HG02885 (cell line): Measurements from ENCODE around the gene SDCCAG8.
"Not testable (repeated sequence)": the region's sequence is repeated elsewhere in the genome, so short reads cannot be mapped to it uniquely, and the experiment has no call there.

Source experiments
- ATAC-seq: cut with Tn5 transposase; IDR thresholded peaks from one replicate; pipeline ENCODE4 v1.9.1; 2021; ENCODE audit warnings: mild to moderate bottlenecking; ENCODE audit not compliant: unreplicated experiment, poor library complexity

The SDCCAG8 gene

DNA sequence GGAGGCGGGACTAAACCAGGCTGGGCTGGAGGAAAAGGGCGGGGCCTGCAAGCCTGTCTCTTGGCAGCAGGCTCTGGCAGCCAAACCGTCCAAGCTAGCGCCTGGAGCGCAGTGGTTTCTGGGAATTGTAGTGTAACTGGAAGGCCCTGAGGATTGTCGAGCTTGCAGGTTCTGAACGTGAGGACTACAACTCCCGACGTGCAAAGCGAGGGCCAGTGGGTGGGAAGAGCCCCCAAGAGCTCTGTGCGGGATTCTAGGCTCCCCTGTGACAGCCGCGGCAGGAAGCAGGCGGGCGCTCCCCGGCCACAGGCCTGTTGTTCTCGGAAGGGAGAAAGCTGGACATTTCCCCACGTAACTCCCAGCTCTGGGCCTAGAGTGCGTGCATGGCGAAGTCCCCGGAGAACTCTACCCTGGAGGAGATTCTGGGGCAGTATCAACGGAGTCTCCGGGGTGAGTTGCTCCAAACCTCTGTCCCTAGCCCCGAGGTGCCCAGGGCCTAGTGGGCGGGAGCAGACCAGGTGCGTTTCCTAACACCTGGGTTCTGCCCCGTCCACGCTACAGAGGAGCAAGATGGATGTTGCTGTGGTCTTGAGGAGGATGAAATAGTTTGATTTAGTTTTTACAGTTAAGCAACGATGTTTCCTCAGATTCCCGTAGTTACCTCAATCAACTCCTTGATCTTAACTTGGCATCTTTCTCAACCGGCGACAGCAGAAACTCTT, at the start of gene SDCCAG8:
TSS of gene SDCCAG8 (plus strand) at position 251 of the 722 bp plus-strand sequence. CDS start at position 384, 133 bp downstream.
- peak; percentile 70 for ATAC-seq

DNA sequence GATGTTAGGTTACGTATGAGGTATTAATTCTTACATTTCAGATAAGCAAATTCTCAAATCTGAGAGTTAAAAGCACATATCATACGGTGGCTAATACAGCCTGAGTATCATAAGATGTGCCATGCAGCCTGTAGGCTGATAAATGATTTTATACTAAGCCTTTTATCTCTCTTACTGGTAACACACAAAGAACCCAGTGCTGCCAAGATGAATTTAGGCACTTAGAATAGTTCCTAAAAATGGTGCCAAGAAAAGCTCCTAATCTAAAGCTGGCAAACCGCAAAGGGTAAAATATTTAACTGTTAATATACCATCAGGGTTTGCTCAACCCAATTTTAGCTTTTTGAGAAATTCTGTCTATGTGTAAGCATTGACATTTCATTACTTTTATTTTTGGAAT, 43.9 kb upstream of the SDCCAG8 start:
- not testable (repeated sequence) for ATAC-seq

DNA sequence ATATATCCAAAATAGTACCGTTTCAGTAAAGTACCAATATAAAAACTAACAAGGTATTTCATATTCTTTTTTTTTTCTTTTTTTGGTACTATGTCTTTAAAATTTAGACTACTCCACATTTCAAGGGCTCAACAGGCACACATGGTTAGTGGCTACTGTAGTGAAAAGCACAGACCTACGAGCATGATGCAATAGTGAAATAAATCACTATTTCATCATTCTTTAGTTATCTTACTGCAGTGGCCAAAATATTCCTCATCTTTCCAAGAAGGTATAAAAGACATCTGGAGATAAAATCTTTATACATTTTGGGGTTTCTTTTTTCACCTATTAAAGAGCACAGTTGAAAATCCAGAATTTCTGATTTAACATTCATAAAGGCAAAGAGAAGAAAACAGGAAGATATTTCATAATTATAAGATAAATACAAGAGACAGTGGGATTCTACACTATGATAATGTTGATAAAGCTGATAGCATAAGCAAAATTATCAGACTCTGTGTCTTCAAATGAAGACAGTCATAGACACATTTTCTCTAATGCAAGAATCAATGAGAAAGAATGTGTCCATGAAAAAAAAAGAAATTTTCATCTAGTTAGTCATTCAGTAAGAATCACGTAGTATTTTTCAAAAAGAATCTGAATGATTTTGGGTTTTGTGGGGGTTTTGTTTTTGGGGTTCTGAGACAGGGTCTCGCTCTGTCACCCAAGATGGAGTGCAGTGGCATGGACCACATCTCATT, 42.6 kb upstream of the SDCCAG8 start:
- no peak for ATAC-seq

DNA sequence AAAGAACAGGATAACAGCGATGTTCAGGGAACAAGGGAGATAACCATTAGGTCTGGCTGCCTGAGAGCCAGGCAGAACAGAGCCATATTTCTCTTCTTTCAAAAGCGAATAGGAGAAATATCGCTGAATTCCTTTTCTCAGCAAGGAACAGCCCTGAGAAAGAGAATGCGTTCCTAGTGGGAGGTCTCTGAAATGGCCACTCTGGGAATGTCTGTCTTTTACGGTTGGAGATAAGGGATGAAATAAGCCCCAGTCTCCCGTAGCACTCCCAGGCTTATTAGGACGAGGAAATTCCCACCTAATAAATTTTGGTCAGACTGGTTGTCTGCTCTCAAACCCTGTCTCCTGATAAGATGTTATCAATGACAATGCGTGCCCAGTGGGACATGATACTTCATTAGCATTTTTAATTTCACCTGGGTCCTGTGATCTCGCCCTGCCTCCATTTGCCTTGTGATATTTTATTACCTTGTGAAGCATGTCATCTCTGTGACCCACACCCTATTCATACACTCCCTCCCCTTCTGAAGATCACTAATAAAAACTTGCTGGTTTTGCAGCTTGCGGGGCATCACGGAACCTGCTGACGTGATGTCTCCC, 40.5 kb upstream of the SDCCAG8 start:
- not testable (repeated sequence) for ATAC-seq

DNA sequence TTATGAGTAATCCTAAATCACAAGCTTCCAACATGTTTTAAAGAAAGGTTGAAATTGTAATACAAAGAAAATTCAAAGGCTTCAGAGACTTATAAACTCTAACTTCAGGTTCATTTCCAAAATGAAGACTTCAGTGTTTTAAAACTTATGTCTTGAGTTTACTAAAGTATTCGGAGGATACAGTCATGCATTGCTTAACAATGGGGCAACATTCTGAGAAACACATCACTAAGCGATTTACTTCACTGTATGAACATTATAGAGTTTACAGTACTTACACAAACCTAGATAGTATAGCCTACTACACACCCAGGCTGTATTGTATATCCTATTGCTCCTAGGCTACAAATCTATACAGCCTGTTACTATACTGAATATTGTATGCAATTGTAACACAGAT, 39.1 kb upstream of the SDCCAG8 start:
- no peak for ATAC-seq

DNA sequence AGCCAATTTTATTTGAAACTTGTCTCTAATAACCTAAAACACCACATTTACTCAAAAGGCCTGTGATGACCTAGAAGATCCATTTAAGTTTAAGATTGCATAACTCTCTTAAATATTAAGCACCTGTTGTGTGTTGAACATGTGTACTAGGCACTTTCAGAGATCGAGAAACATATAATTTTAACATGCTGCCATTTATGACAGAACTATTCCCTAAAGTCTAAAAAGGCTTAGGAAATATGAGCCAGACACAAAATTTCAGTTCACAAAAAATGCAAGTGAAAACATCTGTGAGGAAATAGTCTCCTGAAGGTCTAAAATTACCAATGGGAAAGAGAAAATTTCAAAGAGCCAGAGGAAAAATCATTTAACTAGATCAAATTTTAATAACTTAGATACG, 38.5 kb upstream of the SDCCAG8 start:
- ATAC-seq, result no peak

DNA sequence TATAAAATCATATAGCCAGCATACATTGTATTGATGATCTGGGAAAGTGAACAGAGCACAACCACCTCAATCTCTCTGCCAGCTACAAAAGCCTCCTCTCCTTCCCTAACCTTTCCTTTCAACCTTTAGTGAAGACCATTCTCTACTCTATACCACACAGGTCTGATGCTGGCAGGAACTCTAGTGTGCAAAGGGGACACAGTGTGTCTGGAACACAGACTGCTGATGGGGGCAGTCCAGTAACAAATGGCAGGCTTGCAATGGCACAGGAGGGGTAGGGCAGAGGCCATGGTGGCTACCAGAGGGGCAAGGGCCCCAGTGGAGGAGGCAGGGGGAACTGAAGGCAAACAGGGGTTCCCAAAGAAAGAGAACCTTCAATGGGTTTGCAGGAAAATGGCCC, 37.8 kb upstream of the SDCCAG8 start:
- ATAC-seq, result no peak

DNA sequence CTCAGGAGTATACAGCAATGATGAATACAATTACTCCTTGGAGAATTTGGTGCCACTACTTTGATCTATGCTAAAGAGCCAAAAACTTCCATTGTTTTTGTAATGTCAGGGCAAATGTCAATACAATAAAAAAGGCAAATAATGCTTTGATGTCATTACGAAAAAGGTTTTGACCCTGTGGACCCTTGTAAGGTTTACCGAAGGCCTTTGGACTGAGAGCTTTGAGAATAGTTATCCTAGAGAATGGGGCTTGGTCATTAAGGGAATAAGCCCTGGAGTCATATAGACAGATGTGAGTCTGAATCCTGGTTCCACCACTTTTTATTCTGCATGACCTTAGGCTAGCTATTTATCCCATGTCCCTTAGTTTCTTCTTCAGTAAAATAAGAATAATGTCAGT, 28.2 kb upstream of the SDCCAG8 start:
- ATAC-seq, result no peak

DNA sequence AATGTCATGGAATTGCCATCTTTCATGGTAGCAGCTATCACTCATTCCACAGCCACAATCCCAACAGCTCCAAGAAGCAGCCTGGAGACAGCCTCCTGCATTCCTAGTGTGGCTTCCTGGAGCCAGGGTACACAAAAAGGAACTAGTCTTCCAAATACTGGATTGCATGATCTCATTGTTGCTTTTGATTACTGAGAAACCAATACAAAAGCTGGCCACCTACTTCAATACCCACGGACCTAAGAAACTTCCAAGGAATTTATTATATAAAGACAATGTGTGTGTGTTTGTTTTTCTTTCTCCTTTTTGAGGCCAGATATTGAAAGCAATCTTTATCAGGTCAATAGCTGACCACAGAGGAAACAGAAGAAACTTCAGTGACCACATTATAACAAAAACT, 26.3 kb upstream of the SDCCAG8 start:
- no peak for ATAC-seq

DNA sequence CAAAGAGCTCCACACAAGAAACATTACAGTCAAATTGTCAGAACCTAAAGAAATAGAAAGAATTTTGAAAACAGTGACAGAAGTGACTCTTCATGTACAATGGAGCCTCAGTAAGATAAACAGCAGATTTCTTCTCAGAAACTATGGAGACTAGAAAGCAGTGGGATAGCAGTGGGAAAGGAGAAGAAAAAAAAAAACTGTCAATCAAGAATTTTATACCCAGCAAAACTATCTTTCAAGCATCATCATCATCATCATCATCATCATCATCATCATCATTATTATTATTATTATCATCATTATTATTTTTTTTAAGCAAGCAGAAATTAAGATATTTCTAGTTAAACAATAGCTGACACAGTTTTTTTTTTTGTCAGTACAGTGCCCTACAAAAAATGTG, 24.9 kb upstream of the SDCCAG8 start:
- ATAC-seq, result no peak

DNA sequence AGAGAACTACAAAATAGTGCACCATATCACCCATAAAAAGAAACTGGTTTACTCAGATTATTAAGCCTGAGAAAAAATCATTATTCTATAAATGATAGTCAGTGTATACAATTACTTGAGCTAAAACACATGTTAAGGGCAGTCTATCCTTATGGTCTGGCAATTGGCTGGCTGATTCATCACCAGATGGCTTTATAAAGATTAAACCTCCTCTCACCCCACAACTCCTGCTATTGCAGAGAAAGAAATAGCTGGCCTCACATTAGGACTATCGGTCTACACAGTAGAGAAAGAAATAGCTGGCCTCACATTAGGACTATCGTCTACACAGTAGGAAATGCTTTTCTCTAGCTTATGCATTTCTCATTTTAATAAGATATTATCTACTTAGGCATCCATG, 21.9 kb upstream of the SDCCAG8 start:
- no peak for ATAC-seq

DNA sequence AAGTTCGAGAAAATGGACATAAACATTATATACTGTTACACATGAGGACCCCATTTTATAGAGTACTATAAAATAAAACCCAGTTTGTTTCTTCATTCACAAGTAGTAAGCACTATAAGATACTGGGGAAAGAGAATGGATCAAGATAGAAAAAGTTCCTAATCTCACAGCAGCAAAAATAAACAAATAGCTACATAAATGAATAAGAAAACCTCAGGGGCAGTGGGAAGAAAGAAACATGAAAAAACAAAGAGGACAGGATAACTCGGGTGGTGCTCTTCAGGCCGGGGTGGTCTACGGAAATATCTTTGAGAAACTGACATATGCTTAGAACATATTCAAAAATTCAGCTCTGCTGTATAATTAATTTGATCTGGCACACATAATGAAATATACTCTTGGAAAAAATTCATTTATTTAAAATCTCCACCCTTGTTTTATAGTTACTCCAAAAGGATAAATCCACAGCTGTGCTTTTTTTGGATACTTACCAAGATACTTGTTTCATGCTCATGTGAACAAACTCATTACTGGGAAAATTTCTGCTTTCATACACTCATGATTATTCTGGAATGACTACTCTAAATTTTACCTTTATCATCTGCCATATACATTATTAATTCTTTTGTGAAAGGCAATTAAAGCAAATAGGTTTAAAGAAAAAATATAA, 20.7 kb upstream of the SDCCAG8 start:
- ATAC-seq, result no peak

DNA sequence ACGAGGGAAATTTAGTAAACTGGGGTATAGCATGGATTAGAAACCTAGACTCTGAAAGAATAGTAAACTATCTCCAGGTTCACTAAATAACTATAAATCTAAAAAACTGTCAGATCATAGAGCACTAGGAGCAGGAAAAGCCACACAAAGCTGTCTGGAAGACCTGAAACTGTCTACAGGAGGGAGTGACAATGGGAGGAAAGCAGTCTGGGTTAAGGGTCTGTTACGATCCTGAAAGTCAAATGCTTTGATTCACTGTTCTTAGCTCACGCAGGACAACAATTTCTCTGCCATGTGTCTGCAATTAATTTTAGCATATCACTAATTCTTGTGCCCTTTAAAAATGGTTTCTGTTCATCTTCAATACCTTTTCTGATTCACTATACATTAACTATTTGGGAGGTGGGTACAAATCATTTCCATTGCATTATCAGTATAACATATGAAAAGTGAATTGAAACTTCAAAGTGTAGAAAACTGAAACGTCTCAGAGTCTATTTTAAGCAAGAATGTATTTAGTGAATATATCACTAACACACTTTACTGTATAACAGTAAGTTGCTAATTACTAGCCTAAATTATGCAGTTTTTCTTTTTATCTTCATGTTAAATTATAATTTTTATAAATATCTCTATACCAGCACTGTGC, 19.1 kb upstream of the SDCCAG8 start:
- ATAC-seq, result no peak

DNA sequence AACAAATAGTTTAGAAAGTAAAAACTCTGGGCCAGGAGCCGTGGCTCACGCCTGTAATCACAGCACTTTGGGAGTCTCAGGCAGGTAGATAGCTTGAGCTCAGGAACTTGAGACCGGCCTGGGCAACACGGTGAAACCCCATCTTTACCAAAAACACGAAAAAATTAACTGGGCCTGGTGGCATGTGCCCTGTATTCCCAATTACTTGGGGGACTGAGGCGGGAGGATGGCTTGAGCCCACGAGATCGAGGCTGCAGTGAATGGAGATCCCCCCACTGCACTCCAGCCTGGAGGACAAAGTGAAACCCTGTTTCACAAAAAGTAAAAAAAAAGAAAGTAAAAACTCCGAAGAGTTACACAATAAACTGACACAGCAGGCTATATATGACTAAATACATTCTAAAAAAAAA, 11.4 kb upstream of the SDCCAG8 start:
- ATAC-seq, result peak; percentile 58

DNA sequence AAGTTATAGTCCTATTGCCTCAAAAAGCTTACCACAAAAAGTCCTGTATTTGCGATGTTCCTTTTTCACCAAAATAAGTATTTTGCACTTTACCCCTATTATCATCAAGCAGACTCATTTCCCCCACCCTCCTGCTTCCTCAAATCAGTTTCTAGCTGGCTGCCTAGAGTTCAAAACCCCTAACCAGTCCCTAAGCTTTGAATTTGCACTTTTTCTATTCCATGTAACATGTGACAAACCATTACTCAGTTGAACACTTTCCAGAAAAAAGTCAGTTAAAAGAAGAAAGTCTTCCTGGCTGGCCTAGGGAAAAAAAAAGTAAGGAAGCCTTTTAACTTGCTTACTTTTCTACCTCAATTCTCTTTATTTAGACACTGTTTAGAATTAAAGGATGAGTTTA, 8.9 kb upstream of the SDCCAG8 start:
- no peak for ATAC-seq

DNA sequence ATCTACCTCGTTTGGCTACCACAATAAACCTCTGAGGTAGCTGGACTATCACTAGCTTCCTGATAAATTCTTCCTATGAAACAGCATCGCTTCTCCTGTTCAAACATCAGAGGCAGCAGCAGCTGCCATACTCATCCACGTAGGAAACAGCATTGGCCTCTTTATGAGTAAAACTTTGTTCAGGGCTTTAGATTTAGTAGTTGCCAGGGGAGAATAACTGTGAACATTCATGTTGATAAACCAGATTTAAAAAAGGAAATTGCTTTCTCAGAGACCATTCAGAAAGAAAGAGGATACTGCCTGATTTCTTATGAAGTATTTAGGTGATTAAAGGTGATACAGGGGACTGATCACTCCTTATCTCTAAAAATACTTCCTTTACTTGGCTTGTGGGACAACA, 7.9 kb upstream of the SDCCAG8 start:
- ATAC-seq, result no peak

DNA sequence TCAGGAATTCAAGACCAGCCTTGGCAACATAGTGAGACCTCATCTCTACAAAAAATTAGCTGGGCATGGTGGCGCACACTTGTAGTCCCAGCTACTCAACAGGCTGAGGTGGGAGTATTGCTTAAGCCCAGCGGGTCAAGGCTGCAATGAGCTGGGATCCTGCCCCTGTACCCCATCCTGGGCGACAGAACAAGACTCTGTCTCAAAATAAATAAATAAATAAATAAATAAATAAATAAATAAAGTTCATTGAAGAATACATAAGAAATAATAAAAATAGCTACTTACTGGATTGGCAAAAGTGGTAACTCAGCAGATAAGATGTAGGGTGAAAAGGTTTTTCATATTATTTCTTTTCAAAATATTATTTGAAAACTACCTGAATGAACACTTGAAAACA, 6.6 kb upstream of the SDCCAG8 start:
- no peak for ATAC-seq

DNA sequence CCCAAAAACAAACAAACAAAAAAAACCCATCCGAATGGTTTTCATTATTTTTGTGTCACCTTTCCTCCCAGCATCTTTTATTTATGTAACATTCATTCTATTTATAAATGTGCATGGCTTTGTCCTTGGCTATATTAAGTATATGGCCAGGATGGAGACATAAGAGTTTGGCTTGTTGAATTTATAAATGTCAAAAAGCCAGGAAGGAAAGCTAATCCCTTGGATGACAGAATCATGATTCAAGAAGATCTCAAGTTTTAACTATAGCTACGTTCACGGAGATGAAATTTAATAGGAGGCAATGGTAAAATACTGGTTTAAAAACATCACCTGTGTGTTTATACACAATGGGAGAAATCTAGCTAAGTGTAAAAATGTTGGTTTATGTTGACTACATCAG, 5.7 kb upstream of the SDCCAG8 start:
- ATAC-seq, result no peak

DNA sequence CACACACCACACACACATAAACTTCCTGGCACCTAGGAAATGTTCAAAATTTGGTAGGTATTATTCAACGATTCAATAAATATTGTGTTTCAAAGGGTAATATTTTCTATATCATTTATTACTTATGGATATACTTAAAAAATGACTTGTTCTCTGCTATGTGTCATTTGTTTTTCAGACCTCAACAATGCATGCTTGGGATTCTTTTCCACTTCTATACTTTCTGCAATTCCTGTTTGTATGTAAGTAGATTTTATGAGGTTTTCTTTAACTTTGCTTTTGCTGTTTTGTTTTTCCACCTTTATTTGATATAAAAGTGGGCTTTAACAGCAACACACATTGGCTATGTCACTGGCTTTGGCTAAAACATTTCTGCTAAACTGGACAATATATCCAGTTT, 4.3 kb upstream of the SDCCAG8 start:
- no peak for ATAC-seq

DNA sequence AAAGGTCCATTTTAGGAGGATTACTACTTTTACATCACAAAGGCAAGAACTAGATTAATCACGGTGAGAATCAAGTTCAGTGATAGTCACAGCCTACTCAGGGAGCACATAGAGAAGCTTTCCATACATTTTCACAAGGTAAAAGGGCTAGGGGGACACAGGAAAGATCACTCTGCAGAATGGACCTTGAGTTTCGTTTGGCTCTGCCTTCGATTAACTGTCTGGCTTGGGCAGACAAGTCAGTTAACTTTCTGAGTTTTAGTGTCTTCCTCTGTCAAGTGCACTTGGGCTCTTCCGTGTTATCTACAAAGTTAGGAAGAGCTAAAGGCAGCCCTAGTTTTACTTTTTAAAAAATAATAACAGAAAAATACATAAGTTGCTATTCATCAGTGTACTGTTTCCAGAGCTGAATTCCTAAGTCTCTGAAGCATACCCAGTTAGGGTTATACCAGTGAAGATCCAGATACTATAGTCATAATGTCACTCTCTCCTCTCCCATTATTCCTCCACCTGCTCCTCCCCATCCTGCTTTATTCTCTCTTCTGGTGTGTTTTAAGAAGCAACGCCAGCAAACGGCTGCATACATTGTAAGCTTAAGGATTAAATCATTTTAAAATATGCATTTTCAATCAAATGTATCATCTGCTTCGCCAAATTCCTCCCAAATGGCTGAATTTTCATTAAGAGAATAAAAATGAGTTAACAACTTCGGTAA, 2.5 kb upstream of the SDCCAG8 start:
- ATAC-seq, result no peak
